IMR-90 (cell line): ENCODE data around the gene SHROOM4. TPM values are rescaled to one million over a fixed set of nuclear protein-coding genes. Genes with fewer than 3 reads are reported as not detected.

ENCODE experiments used
- ATAC-seq: fragments of 200-7000 bp; cut with Tn5 transposase; 2 replicates; pipeline ENCODE4 v1.9.1; 2020; ENCODE audit warnings: low read depth, mild to moderate bottlenecking, moderate library complexity
- BruUV-seq: library from RNA; stranded (reverse); fragments of 400-500 nt; replicated peaks from 2 replicates; lab custom pipeline; 2021; lab: Mats Ljungman, UMichigan
- CTCF ChIA-PET: fragments of 300-600 bp; formaldehyde crosslinking; extraction: SDS; loops from one replicate; lab custom pipeline; 2021; ENCODE audit warnings: antibody characterized with exemption; lab: Yijun Ruan, JAX
- POLR2A ChIA-PET: fragments of 300-600 bp; sonication (Branson Sonifier 250); formaldehyde crosslinking; loops from one replicate; lab custom pipeline; 2022; ENCODE audit warnings: antibody characterized with exemption; ENCODE audit not compliant: unreplicated experiment; lab: Charles Lee
- DNase-seq: peaks from one replicate; pipeline ENCODE4 v3.0.0; 2013
- H2AFZ ChIP-seq: replicated peaks from 2 replicates; pipeline ENCODE3; 2013; ENCODE audit warnings: low read length, mild to moderate bottlenecking; ENCODE audit not compliant: poor library complexity
- H2AK5ac ChIP-seq: 2 replicates; pipeline ENCODE4 v1.6.1; 2013; ENCODE audit warnings: low read depth, low read length, inconsistent platforms
- H2AK9ac ChIP-seq: replicated peaks from 2 replicates; pipeline ENCODE3; 2013; ENCODE audit warnings: mild to moderate bottlenecking, low read depth, low read length, moderate library complexity; ENCODE audit not compliant: poor library complexity
- H2BK120ac ChIP-seq: 2 replicates; pipeline ENCODE4 v1.6.1; 2013; ENCODE audit warnings: low read depth, low read length, inconsistent platforms
- H2BK15ac ChIP-seq: 3 replicates; pipeline ENCODE4 v1.6.1; 2013; ENCODE audit warnings: low read depth, low read length, inconsistent platforms
- H2BK20ac ChIP-seq: 2 replicates; pipeline ENCODE4 v1.6.1; 2013; ENCODE audit warnings: low read depth, mild to moderate bottlenecking, inconsistent platforms, low read length, moderate library complexity
- H2BK5ac ChIP-seq: 2 replicates; pipeline ENCODE4 v1.6.1; 2013; ENCODE audit warnings: mild to moderate bottlenecking, low read depth, low read length, inconsistent platforms; ENCODE audit not compliant: poor library complexity, severe bottlenecking
- H3K14ac ChIP-seq: replicated peaks from 2 replicates; pipeline ENCODE4 v1.6.1; 2013; ENCODE audit warnings: low read depth, low read length, inconsistent platforms
- H3K18ac ChIP-seq: 2 replicates; pipeline ENCODE4 v1.6.1; 2013; ENCODE audit warnings: low read depth, low read length, control low read depth
- H3K23ac ChIP-seq: 2 replicates; pipeline ENCODE4 v1.6.1; 2013; ENCODE audit warnings: low read depth, low read length, inconsistent platforms
- H3K27ac ChIP-seq: 2 replicates; pipeline ENCODE4 v1.5.1; 2013; ENCODE audit warnings: mild to moderate bottlenecking, control low read depth, low read length; ENCODE audit not compliant: insufficient read depth
- H3K27me3 ChIP-seq: 2 replicates; pipeline ENCODE4 v1.6.1; 2013; ENCODE audit warnings: low read length; ENCODE audit not compliant: control insufficient read depth, insufficient read depth
- H3K36me3 ChIP-seq: 2 replicates; pipeline ENCODE4 v1.6.1; 2013; ENCODE audit warnings: low read length, mixed read lengths; ENCODE audit not compliant: control insufficient read depth, insufficient read depth
- H3K4ac ChIP-seq: 2 replicates; pipeline ENCODE4 v1.6.1; 2013; ENCODE audit warnings: low read depth, low read length, inconsistent platforms
- H3K4me1 ChIP-seq: 2 replicates; pipeline ENCODE4 v1.6.1; 2013; ENCODE audit warnings: low read length, mixed read lengths; ENCODE audit not compliant: control insufficient read depth, insufficient read depth
- H3K4me2 ChIP-seq: 2 replicates; pipeline ENCODE4 v1.6.1; 2013; ENCODE audit warnings: low read depth, mild to moderate bottlenecking, control low read depth, low read length, moderate library complexity
- H3K4me3 ChIP-seq: 2 replicates; pipeline ENCODE4 v1.5.1; 2013; ENCODE audit warnings: low read depth, mild to moderate bottlenecking, control low read depth, low read length, moderate library complexity; ENCODE audit not compliant: insufficient read depth
- H3K56ac ChIP-seq: 2 replicates; pipeline ENCODE4 v1.6.1; 2013; ENCODE audit warnings: low read length, inconsistent platforms; ENCODE audit not compliant: insufficient read depth; ENCODE audit errors: extremely low read depth
- H3K79me1 ChIP-seq, 2 experiments: 2 replicates each; pipeline ENCODE4 v1.6.1; 2013; ENCODE audit warnings: low read length in 2 of 2, inconsistent platforms in 1 of 2, low read depth in 1 of 2
- H3K9ac ChIP-seq: 2 replicates; pipeline ENCODE4 v1.6.1; 2013; ENCODE audit warnings: low read depth, low read length, control low read depth
- H3K9me1 ChIP-seq: 2 replicates; pipeline ENCODE4 v1.6.1; 2013; ENCODE audit warnings: low read length, inconsistent platforms; ENCODE audit not compliant: insufficient read depth
- H3K9me3 ChIP-seq: 2 replicates; pipeline ENCODE4 v1.6.1; 2013; ENCODE audit warnings: low read length; ENCODE audit not compliant: control insufficient read depth, insufficient read depth
- H4K20me1 ChIP-seq: 2 replicates; pipeline ENCODE4 v1.6.1; 2013; ENCODE audit warnings: low read length, inconsistent platforms; ENCODE audit not compliant: insufficient read depth
- H4K5ac ChIP-seq: 2 replicates; pipeline ENCODE4 v1.6.1; 2013; ENCODE audit warnings: mild to moderate bottlenecking, low read depth, low read length, control low read depth
- H4K8ac ChIP-seq, 2 experiments: 2 replicates each; pipeline ENCODE4 v1.6.1; 2013; ENCODE audit warnings: low read depth in 2 of 2, low read length in 2 of 2, control low read depth in 1 of 2, inconsistent platforms in 1 of 2
- H4K91ac ChIP-seq: 2 replicates; pipeline ENCODE4 v1.6.1; 2013; ENCODE audit warnings: low read depth, low read length, inconsistent platforms; ENCODE audit not compliant: insufficient read depth
- BHLHE40 ChIP-seq: fragments of 150-350 bp; IDR thresholded peaks from 2 replicates; pipeline ENCODE4 v1.6.1; 2016; ENCODE audit warnings: mild to moderate bottlenecking, low read depth, low read length
- CEBPB ChIP-seq: IDR thresholded peaks from 2 replicates; pipeline ENCODE4 v1.6.1; 2012; ENCODE audit warnings: low read depth, low read length, improper control_type of control experiment
- CHD1 ChIP-seq: IDR thresholded peaks from 2 replicates; pipeline ENCODE4 v1.6.1; 2012; ENCODE audit warnings: low read depth, low read length, improper control_type of control experiment
- FOS ChIP-seq: fragments of 150-350 bp; IDR thresholded peaks from 2 replicates; pipeline ENCODE4 v1.6.1; 2016; ENCODE audit warnings: low read depth, low read length
- MAFK ChIP-seq: IDR thresholded peaks from 2 replicates; pipeline ENCODE4 v1.6.1; 2012; ENCODE audit warnings: low read depth, low read length, improper control_type of control experiment
- MAZ ChIP-seq: IDR thresholded peaks from 2 replicates; pipeline ENCODE4 v1.6.1; 2012; ENCODE audit warnings: low read depth, mild to moderate bottlenecking, low read length, improper control_type of control experiment, moderate library complexity, borderline replicate concordance
- MXI1 ChIP-seq: IDR thresholded peaks from 2 replicates; pipeline ENCODE4 v1.6.1; 2012; ENCODE audit warnings: low read depth, mild to moderate bottlenecking, low read length, moderate library complexity, borderline replicate concordance
- NFE2L2 ChIP-seq: fragments of 150-350 bp; IDR thresholded peaks from 2 replicates; pipeline ENCODE4 v1.6.1; 2016; ENCODE audit warnings: low read depth, mild to moderate bottlenecking, low read length
- POLR2A ChIP-seq: IDR thresholded peaks from 2 replicates; pipeline ENCODE4 v1.6.1; 2012; ENCODE audit warnings: mild to moderate bottlenecking, low read depth, low read length
- RAD21 ChIP-seq: IDR thresholded peaks from 2 replicates; pipeline ENCODE4 v1.6.1; 2012; ENCODE audit warnings: low read length, improper control_type of control experiment
- RCOR1 ChIP-seq: IDR thresholded peaks from 2 replicates; pipeline ENCODE4 v1.6.1; 2012; ENCODE audit warnings: mild to moderate bottlenecking, low read length, improper control_type of control experiment; ENCODE audit not compliant: insufficient replicate concordance
- RFX5 ChIP-seq: IDR thresholded peaks from 2 replicates; pipeline ENCODE4 v1.8.0; 2012; ENCODE audit warnings: low read depth, mild to moderate bottlenecking, low read length, moderate library complexity
- SMC3 ChIP-seq: fragments of 150-350 bp; IDR thresholded peaks from 2 replicates; pipeline ENCODE4 v1.6.1; 2016; ENCODE audit warnings: low read depth, mild to moderate bottlenecking, antibody characterized with exemption, low read length, moderate library complexity
- dilution Hi-C: fragments of 300-500 bp; cut with HindIII; formaldehyde crosslinking; loops from one replicate; pipeline ENCODE4 v1.14.3; 2018; ENCODE audit warnings: low sequenced_read_pairs; ENCODE audit not compliant: unreplicated experiment
- in situ Hi-C: fragments of 300-500 bp; cut with MboI; formaldehyde crosslinking; loops from 3 replicates; pipeline ENCODE4 v1.14.3; 2019; ENCODE audit warnings: low sequenced_read_pairs, inconsistent platforms, mixed read lengths
- intact Hi-C: fragments of 100-400 bp; cut with micrococcal nuclease; formaldehyde crosslinking; loops from 2 replicates; pipeline ENCODE4 v1.10.0; 2022
- polyA plus RNA-seq, 3 experiments: library from polyadenylated mRNA; depleted of rRNA; stranded (reverse); fragments of >200 nt; gene quantifications; 2 replicates each; pipeline ENCODE4 v1.2.3, GENCODE V29; 2012; ENCODE audit warnings: low replicate concordance in 1 of 3
- total RNA-seq: library from RNA; depleted of rRNA; stranded (reverse); fragments of >200 nt; gene quantifications from 2 replicates; pipeline ENCODE4 v1.2.3, GENCODE V29; 2012
- TF ChIP-seq, protein P1 (sequence below): fragments of 150-350 bp; IDR thresholded peaks from 2 replicates; pipeline ENCODE4 v1.6.1; 2017; ENCODE audit warnings: mild to moderate bottlenecking, antibody characterized with exemption, low read length, low read depth
- TF ChIP-seq, protein P2 (sequence below): conservative IDR thresholded peaks from 2 replicates; pipeline ENCODE4 v1.5.1; 2012; ENCODE audit warnings: mild to moderate bottlenecking, low read depth, low read length, improper control_type of control experiment
- TF ChIP-seq, protein P3 (sequence below): fragments of 150-350 bp; IDR thresholded peaks from 2 replicates; pipeline ENCODE4 v1.6.1; 2016; ENCODE audit warnings: low read depth, mild to moderate bottlenecking, low read length, moderate library complexity, borderline replicate concordance

SHROOM4 gene
- total and polyA plus RNA-seq, 2 of the 4 experiments (the other 2 are of a cell fraction): 1.0 to 2.2 TPM

DNA sequence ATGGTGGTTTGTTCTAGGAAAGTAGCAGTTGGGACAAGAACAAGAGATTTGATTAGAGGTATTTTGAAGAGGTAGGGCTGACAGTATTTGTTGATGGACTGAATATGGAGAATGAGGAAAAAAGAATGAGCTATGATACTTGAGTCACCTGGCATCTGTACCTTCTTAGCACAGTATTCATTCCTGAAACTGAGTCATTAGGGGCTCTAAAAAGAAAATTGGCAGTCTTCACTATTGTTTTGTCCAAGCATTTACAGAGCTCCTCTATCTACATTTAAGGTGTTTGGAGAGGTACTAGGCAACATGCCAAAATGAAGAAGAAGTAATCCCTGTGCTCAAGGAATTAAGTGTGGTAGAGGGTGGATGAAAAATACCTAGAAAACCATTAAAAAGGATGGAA lies 165.8 kb downstream of the SHROOM4 start:
- Histone ChIP-seq H3K4me3 (no peak overlapping the region), H3K4ac (no peak overlapping the region), H2BK5ac (no peak overlapping the region), H3K9me3 (no peaks in the 10 kb centered on the region), H3K18ac (no peak overlapping the region), H2BK20ac (no peak overlapping the region), H4K91ac (no peak overlapping the region), H2BK15ac (no peak overlapping the region), H2AK9ac (no peak overlapping the region), H4K5ac (no peak overlapping the region), H3K23ac (no peak overlapping the region), H4K20me1 (no peaks in the 10 kb centered on the region), H3K27ac (no peak overlapping the region), H3K4me1 (no peaks in the 10 kb centered on the region), H2AFZ (no peak overlapping the region), H3K27me3 (peaks cover 4% of the 10 kb centered on the region), H3K14ac (no peak overlapping the region), H3K56ac (no peak overlapping the region), H3K9ac (no peak overlapping the region), H3K36me3 (no peaks in the 10 kb centered on the region), H4K8ac (no peak overlapping the region), H2AK5ac (no peak overlapping the region), H3K9me1 (no peaks in the 10 kb centered on the region), H3K79me1 (no peaks in the 10 kb centered on the region), H2BK120ac (no peak overlapping the region), H3K4me2 (no peak overlapping the region)
- no peak for TF ChIP-seq MAZ
- TF ChIP-seq RCOR1: no peak
- TF ChIP-seq POLR2A: no peak
- no peak for TF ChIP-seq CEBPB
- no peak for TF ChIP-seq RFX5
- no peak for TF ChIP-seq FOS
- no peak for TF ChIP-seq CHD1
- TF ChIP-seq BHLHE40: no peak
- TF ChIP-seq, protein P1, sequence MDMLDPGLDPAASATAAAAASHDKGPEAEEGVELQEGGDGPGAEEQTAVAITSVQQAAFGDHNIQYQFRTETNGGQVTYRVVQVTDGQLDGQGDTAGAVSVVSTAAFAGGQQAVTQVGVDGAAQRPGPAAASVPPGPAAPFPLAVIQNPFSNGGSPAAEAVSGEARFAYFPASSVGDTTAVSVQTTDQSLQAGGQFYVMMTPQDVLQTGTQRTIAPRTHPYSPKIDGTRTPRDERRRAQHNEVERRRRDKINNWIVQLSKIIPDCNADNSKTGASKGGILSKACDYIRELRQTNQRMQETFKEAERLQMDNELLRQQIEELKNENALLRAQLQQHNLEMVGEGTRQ: no peak
- TF ChIP-seq NFE2L2: no peak
- TF ChIP-seq, protein P2, sequence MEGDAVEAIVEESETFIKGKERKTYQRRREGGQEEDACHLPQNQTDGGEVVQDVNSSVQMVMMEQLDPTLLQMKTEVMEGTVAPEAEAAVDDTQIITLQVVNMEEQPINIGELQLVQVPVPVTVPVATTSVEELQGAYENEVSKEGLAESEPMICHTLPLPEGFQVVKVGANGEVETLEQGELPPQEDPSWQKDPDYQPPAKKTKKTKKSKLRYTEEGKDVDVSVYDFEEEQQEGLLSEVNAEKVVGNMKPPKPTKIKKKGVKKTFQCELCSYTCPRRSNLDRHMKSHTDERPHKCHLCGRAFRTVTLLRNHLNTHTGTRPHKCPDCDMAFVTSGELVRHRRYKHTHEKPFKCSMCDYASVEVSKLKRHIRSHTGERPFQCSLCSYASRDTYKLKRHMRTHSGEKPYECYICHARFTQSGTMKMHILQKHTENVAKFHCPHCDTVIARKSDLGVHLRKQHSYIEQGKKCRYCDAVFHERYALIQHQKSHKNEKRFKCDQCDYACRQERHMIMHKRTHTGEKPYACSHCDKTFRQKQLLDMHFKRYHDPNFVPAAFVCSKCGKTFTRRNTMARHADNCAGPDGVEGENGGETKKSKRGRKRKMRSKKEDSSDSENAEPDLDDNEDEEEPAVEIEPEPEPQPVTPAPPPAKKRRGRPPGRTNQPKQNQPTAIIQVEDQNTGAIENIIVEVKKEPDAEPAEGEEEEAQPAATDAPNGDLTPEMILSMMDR: no peak
- TF ChIP-seq MXI1: no peak
- TF ChIP-seq, protein P3, sequence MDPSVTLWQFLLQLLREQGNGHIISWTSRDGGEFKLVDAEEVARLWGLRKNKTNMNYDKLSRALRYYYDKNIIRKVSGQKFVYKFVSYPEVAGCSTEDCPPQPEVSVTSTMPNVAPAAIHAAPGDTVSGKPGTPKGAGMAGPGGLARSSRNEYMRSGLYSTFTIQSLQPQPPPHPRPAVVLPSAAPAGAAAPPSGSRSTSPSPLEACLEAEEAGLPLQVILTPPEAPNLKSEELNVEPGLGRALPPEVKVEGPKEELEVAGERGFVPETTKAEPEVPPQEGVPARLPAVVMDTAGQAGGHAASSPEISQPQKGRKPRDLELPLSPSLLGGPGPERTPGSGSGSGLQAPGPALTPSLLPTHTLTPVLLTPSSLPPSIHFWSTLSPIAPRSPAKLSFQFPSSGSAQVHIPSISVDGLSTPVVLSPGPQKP: no peak
- TF ChIP-seq MAFK: no peak
- TF ChIP-seq SMC3: no peak
- no peak for TF ChIP-seq RAD21
- no peak for ATAC-seq
- ChIA-PET CTCF (no interaction called here), POLR2A (no interaction called here)
- in situ Hi-C loops (no loop called here), intact Hi-C loops (no loop called here), dilution Hi-C loops (no loop called here)
- DNase-seq: peak; percentile 3
- BruUV-seq: no TSS peak
